ENCODE data around the gene TSEN34.
A peak's percentile ranks its signal among the peaks of the same experiment; 100 is the strongest.

Gene TSEN34

DNA sequence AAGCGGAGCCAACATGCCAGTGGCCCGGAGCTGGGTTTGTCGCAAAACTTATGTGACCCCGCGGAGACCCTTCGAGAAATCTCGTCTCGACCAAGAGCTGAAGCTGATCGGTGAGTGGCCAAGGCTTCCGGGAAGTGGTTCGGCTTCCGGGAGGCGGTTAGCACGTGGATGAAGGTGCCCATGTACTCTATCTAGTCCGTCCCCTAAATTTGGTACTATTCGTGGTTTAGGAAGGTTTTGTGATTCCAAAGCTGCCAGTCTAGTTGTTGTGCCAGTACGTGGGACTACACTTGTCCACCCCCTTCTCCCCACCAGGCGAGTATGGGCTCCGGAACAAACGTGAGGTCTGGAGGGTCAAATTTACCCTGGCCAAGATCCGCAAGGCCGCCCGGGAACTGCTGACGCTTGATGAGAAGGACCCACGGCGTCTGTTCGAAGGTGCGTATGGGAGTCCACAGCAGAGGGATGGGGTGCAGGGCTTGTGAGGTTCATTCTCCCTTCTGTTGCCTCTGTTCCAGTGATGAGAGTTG, 10.1 kb downstream of the TSEN34 start:
- Histone ChIP-seq H3K9me3 (ENCODE audit: insufficient read depth, low read depth, low read length) (no peaks in the 10 kb centered on the region), H4K20me1 (ENCODE audit: insufficient read depth, low read length, poor library complexity, severe bottlenecking) (peaks cover 53% of the 10 kb centered on the region), H3K4me2 (ENCODE audit: low read depth, low read length, poor library complexity, severe bottlenecking) (peak overlapping the region; percentile 100), H3F3A (ENCODE audit: low read depth) (no peaks in the 10 kb centered on the region; the same call in 1 of the 2 replicates), H3K79me2 (ENCODE audit: insufficient read depth, low read length) (peaks cover 58% of the 10 kb centered on the region), H3K36me3 (ENCODE audit: insufficient read depth, low read length) (peaks cover 50% of the 10 kb centered on the region), H3K4me3 (ENCODE audit: low read length, poor library complexity, severe bottlenecking) (peak overlapping the region; percentile 100), H3K4me1 (ENCODE audit: insufficient read depth, low read length, poor library complexity, severe bottlenecking) (peaks cover 41% of the 10 kb centered on the region), H2AFZ (ENCODE audit: low read length) (no peak overlapping the region), H3K27me3 (ENCODE audit: insufficient read depth, low read length, poor library complexity, severe bottlenecking) (no peaks in the 10 kb centered on the region), H3K9me2 (replicated peaks; ENCODE audit: low read depth, low read length) (no peaks in the 10 kb centered on the region), H3K9ac (ENCODE audit: low read depth, low read length, poor library complexity, severe bottlenecking) (peak overlapping the region; percentile 75)
- no peak for TF ChIP-seq EZH2phosphoT487 (IDR thresholded peaks at IDR 0.05; ENCODE audit: borderline replicate concordance)
- TF ChIP-seq, protein P1, sequence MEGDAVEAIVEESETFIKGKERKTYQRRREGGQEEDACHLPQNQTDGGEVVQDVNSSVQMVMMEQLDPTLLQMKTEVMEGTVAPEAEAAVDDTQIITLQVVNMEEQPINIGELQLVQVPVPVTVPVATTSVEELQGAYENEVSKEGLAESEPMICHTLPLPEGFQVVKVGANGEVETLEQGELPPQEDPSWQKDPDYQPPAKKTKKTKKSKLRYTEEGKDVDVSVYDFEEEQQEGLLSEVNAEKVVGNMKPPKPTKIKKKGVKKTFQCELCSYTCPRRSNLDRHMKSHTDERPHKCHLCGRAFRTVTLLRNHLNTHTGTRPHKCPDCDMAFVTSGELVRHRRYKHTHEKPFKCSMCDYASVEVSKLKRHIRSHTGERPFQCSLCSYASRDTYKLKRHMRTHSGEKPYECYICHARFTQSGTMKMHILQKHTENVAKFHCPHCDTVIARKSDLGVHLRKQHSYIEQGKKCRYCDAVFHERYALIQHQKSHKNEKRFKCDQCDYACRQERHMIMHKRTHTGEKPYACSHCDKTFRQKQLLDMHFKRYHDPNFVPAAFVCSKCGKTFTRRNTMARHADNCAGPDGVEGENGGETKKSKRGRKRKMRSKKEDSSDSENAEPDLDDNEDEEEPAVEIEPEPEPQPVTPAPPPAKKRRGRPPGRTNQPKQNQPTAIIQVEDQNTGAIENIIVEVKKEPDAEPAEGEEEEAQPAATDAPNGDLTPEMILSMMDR (conservative IDR thresholded peaks at IDR 0.05; ENCODE audit: low read length), result no peak

DNA sequence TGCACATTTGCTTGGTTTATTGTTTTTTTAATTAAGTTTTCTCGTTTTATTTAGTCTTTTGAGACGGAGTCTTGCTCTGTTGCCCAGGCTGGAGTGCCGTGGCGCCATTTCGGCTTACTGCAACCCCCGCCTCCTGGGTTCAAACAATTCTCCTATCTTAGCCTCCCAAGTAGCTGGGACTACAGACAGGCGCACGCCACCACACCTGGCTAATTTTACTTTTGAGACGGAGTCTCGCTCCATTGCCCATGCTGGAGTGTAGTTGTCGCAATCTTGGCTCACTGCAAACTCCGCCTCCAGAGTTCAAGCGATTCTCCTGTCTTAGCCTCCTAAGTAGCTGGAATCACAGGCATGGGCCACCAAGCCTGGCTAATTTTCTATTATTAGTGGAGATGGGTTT, 10.9 kb downstream of the TSEN34 start:
- no peaks in the 10 kb centered on the region for H3K9me3 ChIP-seq (ENCODE audit: insufficient read depth, low read depth, low read length)
- H3K9ac ChIP-seq (ENCODE audit: low read depth, low read length, poor library complexity, severe bottlenecking), result peak overlapping the region; percentile 75
- H3K36me3 ChIP-seq (ENCODE audit: insufficient read depth, low read length), result peaks cover 57% of the 10 kb centered on the region
- H3K4me2 ChIP-seq (ENCODE audit: low read depth, low read length, poor library complexity, severe bottlenecking), result peak overlapping the region; percentile 100
- TF ChIP-seq EZH2phosphoT487 (IDR thresholded peaks at IDR 0.05; ENCODE audit: borderline replicate concordance), result no peak
- TF ChIP-seq, protein P1 (conservative IDR thresholded peaks at IDR 0.05; ENCODE audit: low read length), result no peak
- peaks cover 60% of the 10 kb centered on the region for H4K20me1 ChIP-seq (ENCODE audit: insufficient read depth, low read length, poor library complexity, severe bottlenecking)
- H3K4me1 ChIP-seq (ENCODE audit: insufficient read depth, low read length, poor library complexity, severe bottlenecking), result peaks cover 44% of the 10 kb centered on the region
- no peak overlapping the region for H2AFZ ChIP-seq (ENCODE audit: low read length)
- peak overlapping the region; percentile 100 for H3K4me3 ChIP-seq (ENCODE audit: low read length, poor library complexity, severe bottlenecking)
- peaks cover 65% of the 10 kb centered on the region for H3K79me2 ChIP-seq (ENCODE audit: insufficient read depth, low read length)
- H3K27me3 ChIP-seq (ENCODE audit: insufficient read depth, low read length, poor library complexity, severe bottlenecking), result no peaks in the 10 kb centered on the region
- no peaks in the 10 kb centered on the region for H3K9me2 ChIP-seq (replicated peaks; ENCODE audit: low read depth, low read length)
- H3F3A ChIP-seq (ENCODE audit: low read depth), result no peaks in the 10 kb centered on the region; the same call in 1 of the 2 replicates

DNA sequence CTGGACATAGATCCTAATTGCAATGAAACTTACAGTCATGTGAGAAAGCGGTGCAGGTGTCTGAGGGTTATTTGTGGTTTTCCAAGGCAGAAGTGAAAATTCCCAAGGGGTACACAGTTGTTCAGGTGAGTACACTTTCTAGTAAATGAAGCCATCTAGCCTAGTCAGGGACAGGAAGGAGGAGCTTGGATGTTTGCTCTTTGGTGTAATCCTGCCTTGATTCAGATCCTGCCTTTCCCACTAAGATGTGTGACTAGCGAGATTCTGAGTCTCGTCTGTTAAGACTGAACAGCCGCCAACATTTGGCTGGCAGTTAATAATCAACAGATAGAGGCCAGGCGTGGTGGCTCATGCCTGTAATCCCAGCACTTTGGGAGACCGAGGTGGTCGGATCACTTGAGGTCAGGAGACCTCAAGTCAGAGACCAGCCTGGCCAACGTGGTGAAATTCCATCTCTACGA, 12.1 kb downstream of the TSEN34 start:
- Histone ChIP-seq H3K4me2 (ENCODE audit: low read depth, low read length, poor library complexity, severe bottlenecking) (peak overlapping the region; percentile 100), H2AFZ (ENCODE audit: low read length) (no peak overlapping the region), H4K20me1 (ENCODE audit: insufficient read depth, low read length, poor library complexity, severe bottlenecking) (peaks cover 70% of the 10 kb centered on the region), H3K4me1 (ENCODE audit: insufficient read depth, low read length, poor library complexity, severe bottlenecking) (peaks cover 51% of the 10 kb centered on the region), H3K9me3 (ENCODE audit: insufficient read depth, low read depth, low read length) (no peaks in the 10 kb centered on the region), H3K9me2 (replicated peaks; ENCODE audit: low read depth, low read length) (no peaks in the 10 kb centered on the region), H3K36me3 (ENCODE audit: insufficient read depth, low read length) (peaks cover 69% of the 10 kb centered on the region), H3K9ac (ENCODE audit: low read depth, low read length, poor library complexity, severe bottlenecking) (peak overlapping the region; percentile 75), H3K79me2 (ENCODE audit: insufficient read depth, low read length) (peaks cover 77% of the 10 kb centered on the region), H3F3A (ENCODE audit: low read depth) (peaks cover 3% of the 10 kb centered on the region; the same call in 1 of the 2 replicates), H3K27me3 (ENCODE audit: insufficient read depth, low read length, poor library complexity, severe bottlenecking) (no peaks in the 10 kb centered on the region), H3K4me3 (ENCODE audit: low read length, poor library complexity, severe bottlenecking) (peak overlapping the region; percentile 100)
- TF ChIP-seq, protein P1 (conservative IDR thresholded peaks at IDR 0.05; ENCODE audit: low read length), result no peak
- TF ChIP-seq EZH2phosphoT487 (IDR thresholded peaks at IDR 0.05; ENCODE audit: borderline replicate concordance), result no peak
